Left lung (tissue), 10 donors: ENCODE measurements around the gene GAB4. TPM values are rescaled to one million over a fixed set of nuclear protein-coding genes. Genes with fewer than 3 reads are reported as not detected.

Source experiments
- ATAC-seq: fragments of 200-7000 bp; cut with Tn5 transposase; one replicate; pipeline ENCODE4 v1.9.1; 2020; ENCODE audit warnings: moderate library complexity
- DNase-seq, 4 donors: peaks; one replicate each; pipeline ENCODE4 v3.0.0-alpha.2; 2013 to 2020
- H3K27ac ChIP-seq, 2 donors: fragments of 200-600 bp; sonication (generic) in 1 of 2; one replicate each; pipeline versions ENCODE4 v1.5.0 to v1.8.0; 2020 to 2021
- H3K27me3 ChIP-seq, 2 donors: fragments of 200-600 bp; sonication (generic) in 1 of 2; one replicate each; pipeline versions ENCODE4 v1.5.0 to v1.8.0; 2020 to 2021
- H3K36me3 ChIP-seq, 2 donors: fragments of 200-600 bp; sonication (generic) in 1 of 2; one replicate each; pipeline versions ENCODE4 v1.5.0 to v1.8.0; 2020 to 2021
- H3K4me1 ChIP-seq, 2 donors: fragments of 200-600 bp; one replicate each; pipeline ENCODE4 v1.8.0; 2021
- H3K4me3 ChIP-seq, 2 donors: fragments of 200-600 bp; sonication (generic) in 1 of 2; one replicate each; pipeline versions ENCODE4 v1.5.0 to v1.8.0; 2020 to 2021; ENCODE audit warnings: mild to moderate bottlenecking in 1 of 2
- H3K9me3 ChIP-seq, 2 donors: fragments of 200-600 bp; sonication (generic) in 1 of 2; one replicate each; pipeline versions ENCODE4 v1.5.0 to v1.8.0; 2020 to 2021
- CTCF ChIP-seq, 2 donors: fragments of 200-600 bp; sonication (generic) in 1 of 2; IDR thresholded peaks; one replicate each; pipeline versions ENCODE4 v1.5.0 to v1.8.0; 2021; ENCODE audit warnings: antibody characterized with exemption in 2 of 2
- intact Hi-C, 2 donors: fragments of 100-400 bp; cut with DNase I; formaldehyde crosslinking; loops; one replicate each; pipeline versions ENCODE4 v1.11.2 to v1.14.2; 2022
- polyA plus RNA-seq, 6 donors: library from polyadenylated mRNA; unstranded; fragments of 120-200 nt; gene quantifications; one replicate each; pipeline ENCODE4 v1.2.1, GENCODE V29; 2013; ENCODE audit not compliant: insufficient read length in 6 of 6
- total RNA-seq, 2 donors: library from RNA; stranded (reverse); fragmentation: NEBNext Ultra II Directional; extraction: Animal tissue kit (Norgen Biotek cat#: 25700); gene quantifications; one replicate each; pipeline ENCODE4 v1.2.1, GENCODE V29; 2021
- donor health status: DM: no; HTN: yes; CAD: no.
- donor health status: DM: no; HTN: no; CAD: no.

Gene GAB4
- total and polyA plus RNA-seq, 8 donors, result not detected

DNA sequence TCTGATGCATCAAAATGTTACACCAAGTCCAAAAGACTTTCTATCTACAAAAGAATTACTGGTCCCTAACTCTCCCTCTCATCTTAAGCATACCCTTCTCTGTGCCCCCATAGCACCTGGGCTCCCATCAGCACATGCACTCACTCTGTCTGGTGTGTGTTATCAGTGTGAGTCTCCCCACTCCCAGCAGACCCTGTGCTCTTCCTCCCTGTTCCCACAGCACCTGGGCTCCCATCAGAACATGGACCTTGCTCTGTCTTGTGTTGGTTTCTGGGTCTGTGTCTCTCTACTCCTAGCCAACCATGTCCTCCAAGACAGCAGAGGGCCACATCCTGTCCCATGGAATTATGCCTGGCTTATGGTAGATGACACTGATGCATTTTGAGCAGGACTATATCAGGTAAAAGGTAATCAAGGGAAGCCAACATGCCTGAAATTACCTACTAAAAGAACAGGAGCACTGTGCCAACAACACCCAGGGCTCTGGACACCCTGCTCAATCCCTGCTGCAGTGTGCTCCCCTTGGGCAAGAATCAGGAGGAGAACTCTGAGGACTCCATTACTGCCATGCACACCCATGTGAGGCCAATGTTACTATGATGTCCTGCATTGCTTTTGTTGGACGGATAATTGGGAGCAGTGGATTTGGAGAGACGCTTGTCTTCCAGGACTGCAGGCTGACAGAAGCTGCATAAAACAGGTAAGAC is 34.3 kb downstream of the GAB4 start:
- ATAC-seq (no peak), DNase-seq (no peak)
- Histone ChIP-seq H3K27me3 (peaks cover 0 to 22% of the 10 kb centered on the region in 2 donors), H3K9me3 (no peaks in the 10 kb centered on the region), H3K4me3 (no peak overlapping the region), H3K27ac (no peak overlapping the region), H3K4me1 (no peaks in the 10 kb centered on the region), H3K36me3 (no peaks in the 10 kb centered on the region)
- intact Hi-C loops, result no loop called here
- TF ChIP-seq CTCF (IDR thresholded peaks at IDR 0.05), result no peak

DNA sequence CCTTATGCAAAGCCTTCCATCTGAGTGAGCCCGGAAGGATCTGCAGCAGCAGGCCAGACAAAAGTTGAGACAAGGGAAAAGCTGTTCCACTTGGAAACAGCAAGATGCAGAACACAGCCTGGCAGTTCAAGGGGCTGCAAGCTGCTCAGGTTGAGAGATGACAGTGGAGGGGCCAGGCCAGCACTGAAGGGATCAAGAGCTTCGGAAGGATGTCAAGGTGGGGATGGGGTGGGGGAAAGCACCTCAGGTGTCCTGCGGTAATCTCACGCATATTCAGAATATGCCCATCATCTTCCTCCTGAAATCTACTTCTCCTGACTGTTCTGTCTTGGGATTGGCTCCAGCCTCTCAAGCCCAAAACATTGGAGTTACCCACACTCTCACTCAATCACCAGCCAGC is 35.7 kb downstream of the GAB4 start:
- H3K36me3 ChIP-seq, result no peaks in the 10 kb centered on the region
- intact Hi-C loops, result no loop called here
- H3K27ac ChIP-seq, result no peak overlapping the region
- H3K27me3 ChIP-seq, result peaks cover 0 to 22% of the 10 kb centered on the region in 2 donors
- no peak for ATAC-seq
- DNase-seq, result no peak
- no peak for TF ChIP-seq CTCF (IDR thresholded peaks at IDR 0.05)
- no peaks in the 10 kb centered on the region for H3K9me3 ChIP-seq
- no peak overlapping the region for H3K4me3 ChIP-seq
- H3K4me1 ChIP-seq, result no peaks in the 10 kb centered on the region

DNA sequence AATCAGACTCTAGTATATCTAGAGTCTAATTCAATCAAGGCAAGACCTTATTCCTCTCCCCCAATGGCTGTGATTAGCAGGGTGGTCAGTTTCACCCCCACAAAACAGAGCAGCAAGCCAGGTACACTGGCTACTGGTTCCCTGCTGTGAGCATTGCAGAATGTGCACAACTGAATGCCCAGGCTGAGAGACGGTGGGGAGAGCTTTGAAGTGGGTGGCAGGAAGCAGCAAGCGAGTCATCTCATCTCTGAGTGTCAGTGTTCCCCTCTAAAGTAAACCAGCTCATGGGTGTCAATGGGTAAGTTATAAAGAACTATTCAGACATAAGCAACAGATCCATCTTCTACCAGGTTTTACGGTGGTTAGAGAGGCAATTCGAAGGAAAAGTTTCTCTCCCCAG is 37.6 kb downstream of the GAB4 start:
- TF ChIP-seq CTCF (IDR thresholded peaks at IDR 0.05), result no peak
- no peak for ATAC-seq
- no peak for DNase-seq
- Histone ChIP-seq H3K4me1 (no peaks in the 10 kb centered on the region), H3K9me3 (no peaks in the 10 kb centered on the region), H3K4me3 (no peak overlapping the region), H3K27me3 (peaks cover 0 to 20% of the 10 kb centered on the region in 2 donors), H3K36me3 (no peaks in the 10 kb centered on the region), H3K27ac (no peak overlapping the region)
- intact Hi-C loops, result no loop called here

DNA sequence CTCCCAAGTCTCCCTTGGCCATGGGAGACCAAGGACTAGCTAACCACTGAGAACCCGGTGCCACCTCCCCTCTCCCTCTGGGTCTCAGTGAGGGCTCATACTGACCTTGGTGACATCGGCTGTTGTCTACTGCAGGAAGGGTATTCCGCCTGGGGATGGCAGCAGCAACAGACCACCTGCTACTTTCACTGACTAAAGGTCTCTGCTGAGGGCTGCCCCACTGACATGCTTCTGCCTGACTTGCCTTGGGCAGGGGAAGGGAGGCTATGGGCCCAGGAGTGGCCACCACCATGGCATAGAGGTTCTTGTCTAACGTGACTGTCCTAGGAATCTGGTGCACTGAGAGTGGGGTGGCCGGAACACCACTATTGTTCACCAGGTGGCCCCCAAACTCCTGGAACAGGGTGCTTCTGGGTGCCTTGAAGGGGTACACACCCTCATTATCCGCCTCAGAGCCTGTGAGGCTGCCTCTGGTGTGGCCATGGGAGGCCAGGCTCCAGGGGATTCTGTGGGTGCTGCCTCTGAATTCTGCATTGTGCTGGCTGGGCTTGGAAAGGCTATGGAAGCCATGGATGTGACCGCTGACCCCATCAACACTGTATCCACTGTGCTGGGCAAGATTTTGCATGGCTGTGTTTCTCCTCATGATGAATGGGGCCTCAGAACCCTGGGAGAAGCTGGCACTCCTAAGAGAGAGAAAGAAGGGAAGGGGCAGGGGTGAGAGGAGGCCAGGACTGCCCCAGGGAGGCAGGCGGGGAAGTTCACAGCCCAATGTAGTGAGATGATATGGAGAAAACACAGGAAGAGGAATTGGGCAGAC is 38.3 kb downstream of the GAB4 start:
- H3K4me1 ChIP-seq, result no peaks in the 10 kb centered on the region
- no peak for TF ChIP-seq CTCF (IDR thresholded peaks at IDR 0.05)
- H3K27ac ChIP-seq, result no peak overlapping the region
- H3K36me3 ChIP-seq, result no peaks in the 10 kb centered on the region
- intact Hi-C loops, result no loop called here
- ATAC-seq, result no peak
- no peaks in the 10 kb centered on the region for H3K9me3 ChIP-seq
- DNase-seq, result no peak
- peaks cover 0 to 13% of the 10 kb centered on the region in 2 donors for H3K27me3 ChIP-seq
- no peak overlapping the region for H3K4me3 ChIP-seq

DNA sequence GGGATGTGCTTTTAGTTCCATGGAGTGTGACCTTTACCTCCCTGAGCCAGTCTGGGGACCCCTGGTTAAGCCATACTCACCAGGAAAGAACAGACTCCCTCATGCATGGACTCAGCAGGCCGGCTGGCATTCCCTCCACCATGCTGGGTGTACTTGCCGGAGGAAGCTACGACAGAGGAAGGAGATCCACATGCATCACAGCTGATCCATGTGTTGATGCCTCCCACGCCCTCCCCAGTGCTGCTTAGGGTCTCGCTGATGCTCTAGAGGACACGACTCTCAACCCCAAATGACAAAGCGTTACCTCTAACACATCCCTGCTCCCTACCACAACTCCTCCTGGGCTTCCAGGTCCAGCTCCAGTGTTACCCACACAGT is 39.8 kb downstream of the GAB4 start:
- Histone ChIP-seq H3K36me3 (no peaks in the 10 kb centered on the region), H3K27ac (no peak overlapping the region), H3K27me3 (no peaks in the 10 kb centered on the region), H3K4me1 (no peaks in the 10 kb centered on the region), H3K9me3 (no peaks in the 10 kb centered on the region), H3K4me3 (no peak overlapping the region)
- intact Hi-C loops, result no loop called here
- ATAC-seq (no peak), DNase-seq (no peak)
- no peak for TF ChIP-seq CTCF (IDR thresholded peaks at IDR 0.05)
